Measurements from ENCODE around the gene THRSP.

DNA sequence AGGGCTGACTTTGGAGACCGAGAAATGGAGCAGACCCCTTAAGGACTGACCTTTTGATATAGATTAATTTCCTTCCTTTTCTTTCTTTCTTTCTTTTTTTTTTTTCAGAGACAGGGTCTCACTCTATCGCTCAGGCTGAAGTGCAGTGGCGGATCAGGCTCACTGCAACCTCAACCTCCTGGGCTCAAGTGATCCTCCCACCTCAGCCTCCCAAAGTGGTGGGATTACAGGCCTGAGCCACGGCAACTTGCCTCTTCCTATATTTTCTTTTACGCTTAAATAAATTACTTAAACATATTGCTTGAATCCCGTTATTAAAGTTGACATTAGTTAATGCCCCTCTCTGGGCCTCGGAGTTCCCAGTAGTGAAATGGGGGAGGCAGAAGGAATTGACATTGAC lies 40.2 kb upstream of the THRSP start:
- TF ChIP-seq, protein P1, sequence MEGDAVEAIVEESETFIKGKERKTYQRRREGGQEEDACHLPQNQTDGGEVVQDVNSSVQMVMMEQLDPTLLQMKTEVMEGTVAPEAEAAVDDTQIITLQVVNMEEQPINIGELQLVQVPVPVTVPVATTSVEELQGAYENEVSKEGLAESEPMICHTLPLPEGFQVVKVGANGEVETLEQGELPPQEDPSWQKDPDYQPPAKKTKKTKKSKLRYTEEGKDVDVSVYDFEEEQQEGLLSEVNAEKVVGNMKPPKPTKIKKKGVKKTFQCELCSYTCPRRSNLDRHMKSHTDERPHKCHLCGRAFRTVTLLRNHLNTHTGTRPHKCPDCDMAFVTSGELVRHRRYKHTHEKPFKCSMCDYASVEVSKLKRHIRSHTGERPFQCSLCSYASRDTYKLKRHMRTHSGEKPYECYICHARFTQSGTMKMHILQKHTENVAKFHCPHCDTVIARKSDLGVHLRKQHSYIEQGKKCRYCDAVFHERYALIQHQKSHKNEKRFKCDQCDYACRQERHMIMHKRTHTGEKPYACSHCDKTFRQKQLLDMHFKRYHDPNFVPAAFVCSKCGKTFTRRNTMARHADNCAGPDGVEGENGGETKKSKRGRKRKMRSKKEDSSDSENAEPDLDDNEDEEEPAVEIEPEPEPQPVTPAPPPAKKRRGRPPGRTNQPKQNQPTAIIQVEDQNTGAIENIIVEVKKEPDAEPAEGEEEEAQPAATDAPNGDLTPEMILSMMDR (conservative IDR thresholded peaks at IDR 0.05): no peak
- no peak for TF ChIP-seq ZFX (IDR thresholded peaks at IDR 0.05)

Data from C4-2B (cell line).